Activated CD4-positive, alpha-beta memory T cell treated with anti-CD3 and anti-CD28 coated beads for 36 hours (primary cell): ENCODE results near the gene ELMO1. TPM values are rescaled to one million over a fixed set of nuclear protein-coding genes. Genes with fewer than 3 reads are reported as not detected.

ENCODE experiments used
- CTCF ChIA-PET: fragments of 350-600 bp; sonication (Branson Sonifier 250); formaldehyde crosslinking; loops from one replicate; lab custom pipeline; 2021; ENCODE audit warnings: antibody characterized with exemption, inconsistent platforms; lab: Charles Lee
- POLR2A ChIA-PET: fragments of 350-600 bp; sonication (Branson Sonifier 250); formaldehyde crosslinking; loops from one replicate; lab custom pipeline; 2021; ENCODE audit warnings: antibody characterized with exemption; lab: Charles Lee
- DNase-seq: peaks from one replicate; pipeline ENCODE4 v3.0.0-alpha.2; 2020
- H3K27ac Mint-ChIP-seq: one replicate; pipeline ENCODE4 v1.8.0; 2021; ENCODE audit warnings: mixed read lengths
- H3K27me3 Mint-ChIP-seq: one replicate; pipeline ENCODE4 v1.8.0; 2021; ENCODE audit warnings: mixed read lengths
- H3K36me3 Mint-ChIP-seq: one replicate; pipeline ENCODE4 v1.8.0; 2021; ENCODE audit warnings: mixed read lengths
- H3K4me1 Mint-ChIP-seq: one replicate; pipeline ENCODE4 v1.8.0; 2021; ENCODE audit warnings: low read depth, mixed read lengths
- H3K4me3 Mint-ChIP-seq: one replicate; pipeline ENCODE4 v1.8.0; 2021; ENCODE audit warnings: mild to moderate bottlenecking, mixed read lengths
- H3K9me3 Mint-ChIP-seq: one replicate; pipeline ENCODE4 v1.8.0; 2021; ENCODE audit warnings: mixed read lengths
- intact Hi-C: fragments of 100-400 bp; cut with micrococcal nuclease; formaldehyde crosslinking; loops from one replicate; pipeline ENCODE4 v1.15.1; 2023
- total RNA-seq, 2 experiments: library from RNA; stranded (reverse); gene quantifications; one replicate each; pipeline ENCODE4 v1.2.3, GENCODE V29; 2021

ELMO1 gene
- total RNA-seq, 2 experiments from 2014 or later = 88.7 to 93.3 TPM

- Mint-ChIP-seq H3K27ac (no peak overlapping the region), H3K36me3 (peaks cover 30% of the 10 kb centered on the region), H3K4me1 (peaks cover 93% of the 10 kb centered on the region), H3K4me3 (no peak overlapping the region), H3K27me3 (no peaks in the 10 kb centered on the region), H3K9me3 (no peaks in the 10 kb centered on the region)
- DNase-seq = no peak
- ChIA-PET POLR2A (no interaction called here), CTCF (no interaction called here)
- intact Hi-C loops = no loop called here
Measured at GRCh38 chr7:37431413-37431812, 17.3 kb downstream of the ELMO1 start.

DNA sequence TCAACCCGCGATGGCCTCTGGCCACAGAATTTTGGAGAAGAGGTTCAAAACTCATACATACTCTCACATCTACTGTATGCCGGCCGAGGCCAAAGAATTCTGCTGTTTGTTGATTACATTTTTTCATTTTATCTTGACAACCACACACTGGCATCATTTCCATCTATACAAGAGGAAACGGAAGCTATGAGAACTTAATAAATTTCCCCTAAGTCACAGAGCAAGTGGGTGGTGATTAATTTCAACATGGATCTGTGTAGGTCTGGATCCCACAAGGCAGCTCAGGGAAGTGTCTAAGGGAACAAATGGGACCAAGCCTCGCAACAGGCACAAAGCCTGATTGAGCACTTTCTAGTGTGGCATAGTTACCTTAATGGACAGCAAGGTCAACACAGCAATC, 18.0 kb downstream of the ELMO1 start:
- ChIA-PET POLR2A (interaction anchor here (1.4 kb wide), 1 partner anchor 15 kb away, joined by 4 read pairs; no protein-coding TSS in a partner anchor), CTCF (interaction anchor here (1.1 kb wide), 1 partner anchor 9 kb away, joined by 3 read pairs; no protein-coding TSS in a partner anchor)
- intact Hi-C loops = no loop called here
- H3K27me3 Mint-ChIP-seq = no peaks in the 10 kb centered on the region
- no peak for DNase-seq
- peaks cover 88% of the 10 kb centered on the region for H3K4me1 Mint-ChIP-seq
- H3K9me3 Mint-ChIP-seq = no peaks in the 10 kb centered on the region
- no peak overlapping the region for H3K4me3 Mint-ChIP-seq
- no peak overlapping the region for H3K27ac Mint-ChIP-seq
- H3K36me3 Mint-ChIP-seq = peaks cover 26% of the 10 kb centered on the region

GRCh38 chr7:37430171-37430570, 18.5 kb downstream of the ELMO1 start:
- H3K27ac Mint-ChIP-seq = no peak overlapping the region
- intact Hi-C loops = no loop called here
- CTCF ChIA-PET = interaction anchor here (1.1 kb wide), 1 partner anchor 9 kb away, joined by 3 read pairs; no protein-coding TSS in a partner anchor

GRCh38 chr7:37429435-37429791, 19.3 kb downstream of the ELMO1 start:
- intact Hi-C loops = no loop called here
- POLR2A ChIA-PET = interaction anchor here (1.4 kb wide), 1 partner anchor 16 kb away, joined by 4 read pairs; no protein-coding TSS in a partner anchor
- peaks cover 25% of the 10 kb centered on the region for H3K36me3 Mint-ChIP-seq
- no peak overlapping the region for H3K4me3 Mint-ChIP-seq
- DNase-seq = no peak
- H3K27ac Mint-ChIP-seq = no peak overlapping the region
- CTCF ChIA-PET = no interaction called here
- H3K9me3 Mint-ChIP-seq = no peaks in the 10 kb centered on the region
- H3K27me3 Mint-ChIP-seq = no peaks in the 10 kb centered on the region
- H3K4me1 Mint-ChIP-seq = peaks cover 87% of the 10 kb centered on the region

More at GRCh38 chr7:37430171-37430570, 18.5 kb downstream of the ELMO1 start:
- POLR2A ChIA-PET = interaction anchor here (1.4 kb wide), 1 partner anchor 16 kb away, joined by 4 read pairs; no protein-coding TSS in a partner anchor
- Mint-ChIP-seq H3K27me3 (no peaks in the 10 kb centered on the region), H3K4me3 (no peak overlapping the region), H3K36me3 (peaks cover 25% of the 10 kb centered on the region), H3K9me3 (no peaks in the 10 kb centered on the region), H3K4me1 (peaks cover 88% of the 10 kb centered on the region)
- DNase-seq = no peak

DNA sequence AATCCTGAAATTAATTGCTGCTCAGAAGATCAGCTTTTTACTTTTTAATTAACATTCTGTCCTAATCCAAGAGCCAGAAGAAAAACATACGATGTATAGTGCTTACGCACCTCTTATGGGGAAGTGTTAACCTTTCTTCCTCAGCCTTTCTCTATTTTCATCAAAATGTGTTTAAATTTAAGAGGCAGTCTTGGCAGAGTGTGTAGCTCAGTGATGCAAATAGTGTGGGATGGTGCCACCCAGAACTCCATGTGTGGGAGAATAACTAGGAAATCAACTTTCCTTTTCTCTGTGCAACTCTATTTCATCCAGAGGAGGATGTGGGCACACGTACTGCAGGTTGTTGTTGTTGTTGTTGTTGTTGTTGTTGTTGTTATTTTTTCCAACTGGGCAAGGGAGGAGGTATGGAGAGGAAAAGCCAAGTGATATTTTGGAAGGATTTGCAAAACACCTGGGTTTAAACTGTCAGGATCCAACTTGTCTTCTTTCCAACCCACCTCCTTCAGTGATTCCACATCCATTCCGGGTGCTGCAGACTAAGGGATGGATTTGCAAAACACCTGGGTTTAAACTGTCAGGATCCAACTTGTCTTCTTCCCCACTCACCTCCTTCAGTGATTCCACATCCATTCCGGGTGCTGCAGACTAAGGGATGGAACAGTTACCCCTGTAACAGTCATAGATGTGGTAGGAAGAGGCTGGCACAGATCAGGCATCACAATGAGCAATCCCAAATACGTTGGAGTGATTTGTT, 19.8 kb downstream of the ELMO1 start:
- peaks cover 25% of the 10 kb centered on the region for H3K36me3 Mint-ChIP-seq
- CTCF ChIA-PET = no interaction called here
- no peak overlapping the region for H3K4me3 Mint-ChIP-seq
- no peak overlapping the region for H3K27ac Mint-ChIP-seq
- H3K4me1 Mint-ChIP-seq = peaks cover 88% of the 10 kb centered on the region
- POLR2A ChIA-PET = interaction anchor here (0.6 to 0.7 kb wide), 2 partner anchors 7 to 80 kb away, joined by 3 to 5 read pairs; no protein-coding TSS in a partner anchor
- no peaks in the 10 kb centered on the region for H3K27me3 Mint-ChIP-seq
- intact Hi-C loops = no loop called here
- H3K9me3 Mint-ChIP-seq = no peaks in the 10 kb centered on the region
- no peak for DNase-seq

- Mint-ChIP-seq H3K27me3 (no peaks in the 10 kb centered on the region), H3K9me3 (no peaks in the 10 kb centered on the region), H3K27ac (no peak overlapping the region), H3K36me3 (peaks cover 27% of the 10 kb centered on the region), H3K4me3 (no peak overlapping the region), H3K4me1 (peaks cover 76% of the 10 kb centered on the region)
- ChIA-PET POLR2A (interaction anchor here (0.6 to 1.2 kb wide), 4 partner anchors 11 to 20 kb away, joined by 3 read pairs; no protein-coding TSS in a partner anchor), CTCF (no interaction called here)
- intact Hi-C loops = no loop called here
- DNase-seq = no peak
Measured at GRCh38 chr7:37427276-37427940, 21.3 kb downstream of the ELMO1 start.

DNA sequence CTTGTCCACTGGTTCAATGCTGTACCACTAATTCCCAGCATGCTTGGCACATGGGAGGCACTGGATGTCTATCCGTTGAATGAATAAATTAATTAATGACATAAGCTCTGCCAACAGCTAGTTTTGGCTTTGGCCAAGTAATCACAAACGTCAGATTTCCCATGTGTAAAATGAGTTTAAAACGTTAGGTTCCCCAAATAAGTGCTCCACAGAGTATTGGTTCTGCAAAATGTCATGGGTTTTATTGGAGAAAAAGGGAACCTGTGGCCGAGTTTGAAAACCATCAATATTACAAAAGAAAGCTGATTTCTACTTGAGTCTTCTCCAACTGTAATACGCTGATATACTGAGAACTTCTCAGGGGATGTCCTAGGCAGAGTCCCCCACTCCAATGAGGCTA, 23.2 kb downstream of the ELMO1 start:
- Mint-ChIP-seq H3K27me3 (no peaks in the 10 kb centered on the region), H3K36me3 (peaks cover 21% of the 10 kb centered on the region), H3K27ac (no peak overlapping the region), H3K4me1 (peaks cover 71% of the 10 kb centered on the region), H3K9me3 (no peaks in the 10 kb centered on the region), H3K4me3 (no peak overlapping the region)
- DNase-seq = no peak
- ChIA-PET POLR2A (no interaction called here), CTCF (no interaction called here)
- intact Hi-C loops = no loop called here

DNA sequence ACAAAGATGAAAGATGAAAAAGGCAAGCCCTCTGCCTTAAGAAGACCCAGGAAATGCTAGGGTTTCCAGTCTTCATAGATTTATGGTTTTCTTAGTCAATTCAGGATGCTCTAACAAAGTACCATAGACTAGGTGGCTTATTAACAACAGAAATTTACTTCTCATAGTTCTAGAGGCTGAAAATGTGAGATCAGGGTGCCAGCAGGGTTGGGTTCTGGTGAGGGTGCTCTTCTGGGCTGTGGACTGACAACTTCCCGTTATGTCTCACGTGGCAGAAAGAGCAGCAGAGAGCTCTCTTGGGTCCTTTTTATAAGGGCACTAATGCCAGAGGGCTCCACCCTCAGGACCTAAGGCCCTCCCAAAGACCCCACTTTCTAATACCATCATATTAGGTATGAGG, 23.7 kb downstream of the ELMO1 start:
- intact Hi-C loops = no loop called here
- H3K9me3 Mint-ChIP-seq = no peaks in the 10 kb centered on the region
- no peak overlapping the region for H3K27ac Mint-ChIP-seq
- H3K4me3 Mint-ChIP-seq = no peak overlapping the region
- CTCF ChIA-PET = no interaction called here
- H3K27me3 Mint-ChIP-seq = no peaks in the 10 kb centered on the region
- peaks cover 68% of the 10 kb centered on the region for H3K4me1 Mint-ChIP-seq
- POLR2A ChIA-PET = no interaction called here
- DNase-seq = no peak
- peaks cover 18% of the 10 kb centered on the region for H3K36me3 Mint-ChIP-seq

GRCh38 chr7:37424521-37424920, 24.1 kb downstream of the ELMO1 start:
- H3K4me1 Mint-ChIP-seq = peaks cover 67% of the 10 kb centered on the region

DNA sequence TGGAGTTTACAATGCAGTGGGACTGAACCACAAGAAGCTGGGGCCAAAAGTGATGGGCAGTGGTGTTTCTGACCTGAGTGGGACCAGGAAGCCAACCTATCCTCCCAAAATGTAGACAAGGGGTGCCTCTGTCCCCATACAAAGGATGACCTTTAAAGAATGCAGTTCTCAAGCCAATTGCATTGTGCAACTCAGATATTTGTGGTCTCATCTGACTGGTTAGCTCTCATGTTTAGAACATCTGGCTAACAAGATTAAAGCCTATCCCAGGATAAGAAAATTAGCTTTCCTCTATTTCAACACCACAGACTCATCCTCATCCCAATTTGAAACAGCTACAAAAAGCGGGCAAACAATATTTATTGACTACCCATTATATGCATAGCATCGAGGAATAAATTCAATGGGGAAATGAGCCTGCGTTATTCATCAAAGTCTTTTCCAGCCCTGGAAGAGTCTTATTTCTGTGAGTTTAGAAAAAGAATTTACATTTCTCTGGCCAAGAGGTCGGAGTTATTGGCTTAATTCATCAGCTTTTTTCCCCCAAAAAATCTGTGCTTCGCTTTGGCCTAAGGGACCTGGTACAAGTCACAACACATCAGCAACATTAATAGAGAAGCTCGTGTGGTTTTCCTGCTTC, 26.7 kb downstream of the ELMO1 start:
- no peaks in the 10 kb centered on the region for H3K27me3 Mint-ChIP-seq
- DNase-seq = no peak
- H3K36me3 Mint-ChIP-seq = peaks cover 6% of the 10 kb centered on the region
- intact Hi-C loops = no loop called here
- no peak overlapping the region for H3K27ac Mint-ChIP-seq
- H3K4me3 Mint-ChIP-seq = no peak overlapping the region
- no peaks in the 10 kb centered on the region for H3K9me3 Mint-ChIP-seq
- ChIA-PET CTCF (interaction anchor here (1.0 kb wide), 1 partner anchor 28 kb away, joined by 3 read pairs; no protein-coding TSS in a partner anchor), POLR2A (interaction anchor here (0.6 kb wide), 3 partner anchors 11 to 22 kb away, joined by 3 read pairs; no protein-coding TSS in a partner anchor)
- peaks cover 64% of the 10 kb centered on the region for H3K4me1 Mint-ChIP-seq

More at GRCh38 chr7:37424521-37424920, 24.1 kb downstream of the ELMO1 start:
- Mint-ChIP-seq H3K36me3 (peaks cover 16% of the 10 kb centered on the region), H3K9me3 (no peaks in the 10 kb centered on the region), H3K4me3 (no peak overlapping the region), H3K27ac (no peak overlapping the region), H3K27me3 (no peaks in the 10 kb centered on the region)
- no peak for DNase-seq
- ChIA-PET CTCF (no interaction called here), POLR2A (interaction anchor here (1.6 kb wide), 1 partner anchor 23 kb away, joined by 6 read pairs; no protein-coding TSS in a partner anchor)
- intact Hi-C loops = no loop called here

- no peaks in the 10 kb centered on the region for H3K27me3 Mint-ChIP-seq
- no peaks in the 10 kb centered on the region for H3K9me3 Mint-ChIP-seq
- CTCF ChIA-PET = interaction anchor here (1.0 kb wide), 1 partner anchor 29 kb away, joined by 3 read pairs; no protein-coding TSS in a partner anchor
- intact Hi-C loops = no loop called here
- POLR2A ChIA-PET = interaction anchor here (0.6 kb wide), 1 partner anchor 10 kb away, joined by 3 read pairs; no protein-coding TSS in a partner anchor
- H3K36me3 Mint-ChIP-seq = peaks cover 3% of the 10 kb centered on the region
- H3K27ac Mint-ChIP-seq = no peak overlapping the region
- no peak for DNase-seq
- H3K4me1 Mint-ChIP-seq = peaks cover 64% of the 10 kb centered on the region
- H3K4me3 Mint-ChIP-seq = no peak overlapping the region
Measured at GRCh38 chr7:37420946-37421695, 27.5 kb downstream of the ELMO1 start.
